Mucosa of descending colon (tissue), 3 donors: ENCODE data around the gene TWNK. TPM values are rescaled to one million over a fixed set of nuclear protein-coding genes. Genes with fewer than 3 reads are reported as not detected.

Source experiments
- ATAC-seq: fragments of 200-7000 bp; cut with Tn5 transposase; one replicate; pipeline ENCODE4 v1.9.1; 2020; ENCODE audit warnings: mild to moderate bottlenecking, moderate library complexity
- DNase-seq, 3 donors: peaks; one replicate each; pipeline ENCODE4 v3.0.0-alpha.2; 2020
- H3K36me3 ChIP-seq: fragments of 200-600 bp; one replicate; pipeline ENCODE4 v1.8.0; 2021; ENCODE audit warnings: low read depth, mild to moderate bottlenecking
- H3K4me1 ChIP-seq: fragments of 200-600 bp; one replicate; pipeline ENCODE4 v1.8.0; 2021; ENCODE audit warnings: low read depth, mild to moderate bottlenecking
- H3K4me3 ChIP-seq: fragments of 200-600 bp; one replicate; pipeline ENCODE4 v1.8.0; 2021; ENCODE audit warnings: mild to moderate bottlenecking
- H3K9me3 ChIP-seq: fragments of 200-600 bp; one replicate; pipeline ENCODE4 v1.8.0; 2021; ENCODE audit warnings: mild to moderate bottlenecking
- intact Hi-C, 2 donors: fragments of 100-400 bp; cut with DNase I in 1 of 2; cut with micrococcal nuclease in 1 of 2; formaldehyde crosslinking; loops; one replicate each; pipeline versions ENCODE4 v1.11.0 to v1.11.1; 2022; cut with DNase I, micrococcal nuclease
- total RNA-seq, 3 donors: library from RNA; stranded (reverse); fragmentation: NEBNext Ultra II Directional in 2 of 3; extraction: Animal tissue kit (Norgen Biotek cat#: 25700) in 2 of 3; gene quantifications; one replicate each; pipeline versions ENCODE4 v1.2.1 to v1.2.4, GENCODE V29; 2021 to 2023
- TF ChIP-seq, protein P1 (sequence below): fragments of 200-600 bp; IDR thresholded peaks from one replicate; pipeline ENCODE4 v1.8.0; 2022; ENCODE audit warnings: antibody characterized with exemption, mild to moderate bottlenecking
- donor health status: DM: no; HTN: no; CAD: no; lungs with moderate emphysema.
- donor health status: DM: no; HTN: no; CAD: no.
- donor health status: DM: no; HTN: yes; CAD: no.

TWNK gene
- total RNA-seq, 3 donors from 2014 or later, result 6.0 to 7.8 (median 7.0) TPM

DNA sequence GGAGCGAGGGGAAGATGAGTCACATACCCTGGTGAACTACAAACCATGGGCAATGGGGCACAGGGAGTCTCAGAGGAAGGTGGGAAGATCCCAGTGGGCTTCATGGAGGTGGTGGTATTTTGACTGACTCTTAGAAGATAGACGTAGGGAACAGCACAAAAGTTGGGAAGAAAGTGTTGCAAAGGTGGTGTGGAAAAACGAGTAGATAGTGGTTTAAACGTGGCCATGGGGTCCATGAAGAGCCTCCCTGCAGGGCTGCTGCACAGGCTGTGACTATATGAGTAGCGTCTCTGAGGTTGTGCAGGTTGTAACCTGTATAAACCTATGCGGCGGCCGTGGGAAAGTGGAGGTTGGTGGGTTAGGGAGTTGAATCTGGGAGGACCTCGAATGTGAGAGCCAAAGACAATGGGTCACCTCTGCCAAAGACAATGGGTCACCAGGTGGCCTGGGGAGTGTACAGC, 26.1 kb downstream of the TWNK start:
- ATAC-seq, result no peak

GRCh38 chr10:101014230-101014884, 27.0 kb downstream of the TWNK start:
- intact Hi-C loops, result no loop called here
- H3K36me3 ChIP-seq, result no peaks in the 10 kb centered on the region
- H3K4me1 ChIP-seq, result peaks cover 14% of the 10 kb centered on the region
- TF ChIP-seq, protein P1, sequence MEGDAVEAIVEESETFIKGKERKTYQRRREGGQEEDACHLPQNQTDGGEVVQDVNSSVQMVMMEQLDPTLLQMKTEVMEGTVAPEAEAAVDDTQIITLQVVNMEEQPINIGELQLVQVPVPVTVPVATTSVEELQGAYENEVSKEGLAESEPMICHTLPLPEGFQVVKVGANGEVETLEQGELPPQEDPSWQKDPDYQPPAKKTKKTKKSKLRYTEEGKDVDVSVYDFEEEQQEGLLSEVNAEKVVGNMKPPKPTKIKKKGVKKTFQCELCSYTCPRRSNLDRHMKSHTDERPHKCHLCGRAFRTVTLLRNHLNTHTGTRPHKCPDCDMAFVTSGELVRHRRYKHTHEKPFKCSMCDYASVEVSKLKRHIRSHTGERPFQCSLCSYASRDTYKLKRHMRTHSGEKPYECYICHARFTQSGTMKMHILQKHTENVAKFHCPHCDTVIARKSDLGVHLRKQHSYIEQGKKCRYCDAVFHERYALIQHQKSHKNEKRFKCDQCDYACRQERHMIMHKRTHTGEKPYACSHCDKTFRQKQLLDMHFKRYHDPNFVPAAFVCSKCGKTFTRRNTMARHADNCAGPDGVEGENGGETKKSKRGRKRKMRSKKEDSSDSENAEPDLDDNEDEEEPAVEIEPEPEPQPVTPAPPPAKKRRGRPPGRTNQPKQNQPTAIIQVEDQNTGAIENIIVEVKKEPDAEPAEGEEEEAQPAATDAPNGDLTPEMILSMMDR, result peak; percentile 81
- ATAC-seq (peak; percentile 80), DNase-seq (peak in 2 of 3 donors; percentile 91 to 96)
- H3K9me3 ChIP-seq, result no peaks in the 10 kb centered on the region
- no peak overlapping the region for H3K4me3 ChIP-seq

More for the DNA sequence above, 26.1 kb downstream of the TWNK start:
- intact Hi-C loops, result no loop called here
- no peak for DNase-seq
- Histone ChIP-seq H3K9me3 (no peaks in the 10 kb centered on the region), H3K36me3 (no peaks in the 10 kb centered on the region), H3K4me3 (no peak overlapping the region), H3K4me1 (peaks cover 8% of the 10 kb centered on the region)
- TF ChIP-seq, protein P1, result no peak

DNA sequence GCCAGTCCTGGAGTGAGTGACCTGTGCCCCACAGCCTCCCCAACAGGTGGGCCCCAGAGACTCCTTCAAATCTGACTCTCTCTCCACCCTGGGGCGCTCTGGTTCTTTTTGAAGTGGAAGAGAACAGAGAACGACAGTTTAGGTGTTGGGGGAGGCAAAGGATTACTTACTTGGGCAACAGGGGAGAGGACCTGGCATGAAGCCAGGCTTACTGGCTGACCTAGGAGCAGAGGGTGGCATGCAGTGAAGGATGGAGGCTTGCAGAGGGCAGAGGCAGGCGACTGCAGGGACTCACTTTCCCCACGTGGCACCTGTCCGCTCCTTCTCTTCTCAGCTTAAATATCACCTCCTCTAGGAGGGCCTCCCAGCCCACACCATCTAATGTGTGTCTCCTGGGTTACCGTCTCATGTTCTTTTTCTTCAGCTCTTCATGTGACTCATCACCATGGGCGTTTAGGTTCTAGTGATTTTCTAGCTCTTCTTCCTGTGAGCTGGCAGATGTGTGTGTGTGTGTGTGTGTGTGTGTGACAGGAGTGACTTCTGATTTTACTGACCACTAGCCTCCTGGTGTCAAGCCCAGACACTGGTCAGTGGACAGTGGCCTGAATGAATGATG, 27.7 kb downstream of the TWNK start:
- no peak overlapping the region for H3K4me3 ChIP-seq
- H3K9me3 ChIP-seq, result no peaks in the 10 kb centered on the region
- no peaks in the 10 kb centered on the region for H3K36me3 ChIP-seq
- ATAC-seq, result no peak
- H3K4me1 ChIP-seq, result peaks cover 14% of the 10 kb centered on the region
- intact Hi-C loops, result no loop called here
- no peak for DNase-seq
- TF ChIP-seq, protein P1, result no peak

GRCh38 chr10:101015582-101015973, 28.2 kb downstream of the TWNK start:
- intact Hi-C loops, result no loop called here
- Histone ChIP-seq H3K9me3 (no peaks in the 10 kb centered on the region), H3K4me1 (peaks cover 14% of the 10 kb centered on the region), H3K4me3 (no peak overlapping the region), H3K36me3 (no peaks in the 10 kb centered on the region)
- ATAC-seq (no peak), DNase-seq (no peak)
- TF ChIP-seq, protein P1, result no peak

DNA sequence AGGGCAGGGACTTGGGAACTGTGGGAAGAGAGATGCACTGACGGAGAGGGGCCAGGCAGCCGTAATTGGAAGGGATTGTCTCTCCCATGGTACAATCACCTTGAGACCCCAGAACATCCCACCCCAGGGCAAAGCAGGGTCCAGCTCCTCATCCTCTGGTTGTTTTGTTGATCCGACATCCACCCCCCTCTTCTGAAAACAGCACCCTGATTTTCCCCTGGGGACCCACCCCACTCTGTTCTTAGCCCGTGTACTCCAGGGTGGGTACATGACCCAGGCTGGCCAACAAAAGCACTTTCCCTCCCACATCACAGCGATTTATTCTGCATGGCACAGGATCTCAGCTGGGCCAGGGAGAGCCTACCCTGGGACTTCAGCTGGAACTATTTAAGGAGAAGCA, 29.5 kb downstream of the TWNK start:
- ATAC-seq (no peak), DNase-seq (no peak)
- TF ChIP-seq, protein P1, result no peak
- Histone ChIP-seq H3K4me3 (no peak overlapping the region), H3K36me3 (no peaks in the 10 kb centered on the region), H3K4me1 (peaks cover 14% of the 10 kb centered on the region), H3K9me3 (no peaks in the 10 kb centered on the region)
- intact Hi-C loops, result no loop called here
